Kidney (tissue), 14 donors: ENCODE results near the gene CGB8. TPM values are rescaled to one million over a fixed set of nuclear protein-coding genes. Genes with fewer than 3 reads are reported as not detected.

Source experiments
- DNase-seq, 5 donors: peaks; one replicate each; pipeline ENCODE4 v3.0.0-alpha.2; 2013 to 2020
- FAIRE-seq: peaks from 2 replicates; lab custom pipeline; 2012; peaks lifted over from hg19 to GRCh38; lab: Jason Lieb, UNC
- H3K27ac ChIP-seq, 2 donors: one replicate each; pipeline ENCODE4 v1.7.0; 2013; ENCODE audit warnings: low read depth in 2 of 2, low read length in 2 of 2, inconsistent platforms in 1 of 2
- H3K27me3 ChIP-seq: one replicate; pipeline ENCODE4 v1.7.1; 2013; ENCODE audit warnings: low read length, inconsistent platforms; ENCODE audit not compliant: control insufficient read depth, insufficient read depth
- H3K36me3 ChIP-seq, 3 donors: one replicate each; pipeline versions ENCODE4 v1.7.0 to v1.7.1; 2013; ENCODE audit warnings: low read length in 3 of 3, control low read depth in 1 of 3, inconsistent platforms in 1 of 3; ENCODE audit not compliant: insufficient read depth in 3 of 3, control insufficient read depth in 2 of 3
- H3K4me1 ChIP-seq, 3 donors: one replicate each; pipeline versions ENCODE4 v1.7.0 to v1.7.1; 2013; ENCODE audit warnings: low read length in 3 of 3, inconsistent platforms in 1 of 3, low read depth in 1 of 3; ENCODE audit not compliant: control insufficient read depth in 2 of 3, insufficient read depth in 2 of 3
- H3K4me3 ChIP-seq, 3 donors: one replicate each; pipeline versions ENCODE4 v1.7.0 to v1.8.1; 2013; ENCODE audit warnings: low read length in 3 of 3, control low read depth in 1 of 3, inconsistent platforms in 1 of 3
- H3K9ac ChIP-seq, 3 donors: one replicate each; pipeline versions ENCODE4 v1.7.0 to v1.7.1; 2013; ENCODE audit warnings: low read length in 3 of 3, control low read depth in 1 of 3, inconsistent platforms in 1 of 3
- H3K9me3 ChIP-seq, 3 donors: one replicate each; pipeline versions ENCODE4 v1.7.0 to v1.7.1; 2013; ENCODE audit warnings: low read length in 3 of 3, control low read depth in 1 of 3, inconsistent platforms in 1 of 3; ENCODE audit not compliant: control insufficient read depth in 2 of 3, insufficient read depth in 1 of 3
- CTCF ChIP-seq: IDR thresholded peaks from 3 replicates; pipeline ENCODE4 v1.5.1; 2012; ENCODE audit warnings: mild to moderate bottlenecking, moderate library complexity, borderline replicate concordance; ENCODE audit not compliant: insufficient read depth; ENCODE audit errors: extremely low read depth
- intact Hi-C: fragments of 100-400 bp; cut with DNase I; formaldehyde crosslinking; loops from one replicate; pipeline ENCODE4 v1.11.1; 2022
- polyA plus RNA-seq: library from polyadenylated mRNA; stranded (reverse); fragments of 350-450 nt; fragmentation: Illumina TruSeq; extraction: RNeasy Lipid Tissue Mini Kit (QIAGEN cat#74804); gene quantifications from one replicate; pipeline ENCODE4 v1.2.3, GENCODE V29; 2014; ENCODE audit warnings: low read depth, low replicate concordance; ENCODE audit not compliant: insufficient read depth
- total RNA-seq: library from RNA; stranded (reverse); fragmentation: NEBNext Ultra II Directional; extraction: Animal tissue kit (Norgen Biotek cat#: 25700); gene quantifications from one replicate; pipeline ENCODE4 v1.2.1, GENCODE V29; 2021
- donor health status: control.
- donor health status: control.
- donor health status: control.
- donor health status: control.
- donor health status: control.
- donor health status: DM: yes; HTN: yes; CAD: no.
- donor health status: Normal renal cell carcinoma (clear cell type).

The CGB8 gene
- total and polyA plus RNA-seq, 2 donors from 2014 or later = not detected

- H3K4me3 ChIP-seq = no peak within 1 kb of the TSS
- H3K27ac ChIP-seq = no peak within 1 kb of the TSS
- H3K27me3 ChIP-seq = peaks cover 2% of the 10 kb centered on the region
- intact Hi-C loops = no loop called here
- DNase-seq = peak; percentile 76 to 89 (median 86)
- H3K9ac ChIP-seq = no peak within 1 kb of the TSS
- no peak for FAIRE-seq
- no peaks in the 10 kb centered on the region for H3K36me3 ChIP-seq
- H3K4me1 ChIP-seq = no peaks in the 10 kb centered on the region
- no peaks in the 10 kb centered on the region for H3K9me3 ChIP-seq
- TF ChIP-seq CTCF = no peak
These were observed 16.1 kb upstream of the CGB8 start, which contains the start of gene NTF4 for GRCh38 chr19:49064768-49065611. TSS of gene NTF4 (minus strand) at chr19:49064818. CDS start at chr19:49061997, 2,821 bp downstream.

GRCh38 chr19:49064029-49064629 is 15.2 kb upstream of the CGB8 start:
- peaks cover 2% of the 10 kb centered on the region for H3K27me3 ChIP-seq
- DNase-seq = no peak
- TF ChIP-seq CTCF = no peak
- no peaks in the 10 kb centered on the region for H3K36me3 ChIP-seq
- H3K9me3 ChIP-seq = no peaks in the 10 kb centered on the region
- no peak overlapping the region for H3K27ac ChIP-seq
- intact Hi-C loops = no loop called here
- H3K9ac ChIP-seq = no peak overlapping the region
- no peak overlapping the region for H3K4me3 ChIP-seq
- no peaks in the 10 kb centered on the region for H3K4me1 ChIP-seq
- FAIRE-seq = no peak

- H3K27me3 ChIP-seq = peaks cover 6% of the 10 kb centered on the region
- no peaks in the 10 kb centered on the region for H3K9me3 ChIP-seq
- FAIRE-seq = no peak
These were observed 12.5 kb upstream of the CGB8 start for GRCh38 chr19:49061445-49061844.

More at GRCh38 chr19:49061445-49061844, 12.5 kb upstream of the CGB8 start:
- Histone ChIP-seq H3K27ac (no peak overlapping the region), H3K36me3 (no peaks in the 10 kb centered on the region), H3K4me3 (no peak overlapping the region), H3K9ac (no peak overlapping the region), H3K4me1 (peaks cover 0 to 4% (median 0%) of the 10 kb centered on the region in 3 donors)
- intact Hi-C loops = no loop called here
- no peak for DNase-seq
- no peak for TF ChIP-seq CTCF
